SK-N-SH (cell line): Measurements from ENCODE around the gene FARSB. TPM values are rescaled to one million over a fixed set of nuclear protein-coding genes. Genes with fewer than 3 reads are reported as not detected.

Source experiments
- CTCF ChIA-PET: fragments of 300-600, 350-600 bp; formaldehyde crosslinking; extraction: SDS; loops from one replicate; lab custom pipeline; 2021; lab: Yijun Ruan, JAX
- POLR2A ChIA-PET: fragments of 350-600 bp; sonication (Branson Sonifier 250); formaldehyde crosslinking; extraction: SDS; loops from one replicate; lab custom pipeline; 2020; ENCODE audit warnings: antibody characterized with exemption, inconsistent platforms; lab: Yijun Ruan, JAX
- DNase-seq: peaks from one replicate; pipeline ENCODE4 v3.0.0; 2012
- H2AFZ ChIP-seq: fragments of 200-600 bp; sonication (generic); 2 replicates; pipeline ENCODE4 v1.8.1; 2016; ENCODE audit warnings: antibody characterized with exemption, mild to moderate bottlenecking, low read depth
- H3F3A ChIP-seq: fragments of 200-600 bp; sonication (generic); replicated peaks from 2 replicates; pipeline ENCODE3; 2016; ENCODE audit warnings: antibody characterized with exemption, mild to moderate bottlenecking; ENCODE audit not compliant: insufficient read depth
- H3K27ac ChIP-seq, 2 experiments: fragments of 200-500 bp in 1 of 2; fragments of 200-600 bp in 1 of 2; sonication (Bioruptor generic) in 1 of 2; sonication (generic), shearing (Covaris generic) in 1 of 2; 2 replicates each; pipeline versions ENCODE4 v1.5.1 to v1.6.1; 2014 to 2016; ENCODE audit warnings: low read depth in 2 of 2, inconsistent platforms in 1 of 2, low read length in 1 of 2, mild to moderate bottlenecking in 1 of 2, mixed read lengths in 1 of 2
- H3K27me3 ChIP-seq: fragments of 200-600 bp; sonication (generic), shearing (Covaris generic); 2 replicates; pipeline ENCODE4 v1.6.1; 2016; ENCODE audit warnings: mixed run types; ENCODE audit not compliant: insufficient read depth
- H3K36me3 ChIP-seq, 2 experiments: fragments of 200-500 bp in 1 of 2; fragments of 200-600 bp in 1 of 2; sonication (Bioruptor generic) in 1 of 2; sonication (generic) in 1 of 2; replicated peaks in 1 of 2; 2 replicates each; pipeline versions ENCODE3 to v1.5.1; 2014 to 2016; ENCODE audit warnings: low read length in 1 of 2, mild to moderate bottlenecking in 1 of 2; ENCODE audit not compliant: insufficient read depth in 2 of 2, control insufficient read depth in 1 of 2
- H3K4me1 ChIP-seq, 2 experiments: fragments of 200-500 bp in 1 of 2; fragments of 200-600 bp in 1 of 2; sonication (Bioruptor generic) in 1 of 2; sonication (generic), shearing (Covaris generic) in 1 of 2; 2 replicates each; pipeline versions ENCODE4 v1.5.1 to v1.6.1; 2014 to 2016; ENCODE audit warnings: low read depth in 1 of 2, low read length in 1 of 2, mixed run types in 1 of 2; ENCODE audit not compliant: insufficient read depth in 2 of 2, control insufficient read depth in 1 of 2
- H3K4me2 ChIP-seq: fragments of 200-600 bp; sonication (generic), shearing (Covaris generic); 2 replicates; pipeline ENCODE4 v1.6.1; 2017; ENCODE audit warnings: mixed run types
- H3K4me3 ChIP-seq, 2 experiments: fragments of 200-500 bp in 1 of 2; fragments of 200-600 bp in 1 of 2; sonication (Bioruptor generic) in 1 of 2; sonication (generic), shearing (Covaris generic) in 1 of 2; 2 replicates each; pipeline versions ENCODE4 v1.5.1 to v1.8.1; 2014 to 2016; ENCODE audit warnings: low read depth in 2 of 2, inconsistent platforms in 1 of 2, low read length in 1 of 2, mild to moderate bottlenecking in 1 of 2, mixed read lengths in 1 of 2, moderate library complexity in 1 of 2
- H3K79me2 ChIP-seq: fragments of 200-600 bp; sonication (generic); 2 replicates; pipeline ENCODE4 v1.8.1; 2017; ENCODE audit warnings: mild to moderate bottlenecking; ENCODE audit not compliant: insufficient read depth
- H3K9ac ChIP-seq: fragments of 200-600 bp; sonication (generic); 2 replicates; pipeline ENCODE4 v1.6.1; 2017; ENCODE audit warnings: mixed run types
- H3K9me2 ChIP-seq: fragments of 200-600 bp; sonication (generic); 2 replicates; pipeline ENCODE4 v1.6.1; 2017; ENCODE audit warnings: mixed run types
- H3K9me3 ChIP-seq: fragments of 200-600 bp; sonication (generic); 2 replicates; pipeline ENCODE4 v1.6.1; 2017; ENCODE audit warnings: mixed run types, mild to moderate bottlenecking, moderate library complexity
- H4K20me1 ChIP-seq: fragments of 200-600 bp; sonication (generic); 2 replicates; pipeline ENCODE4 v1.6.1; 2017; ENCODE audit warnings: mild to moderate bottlenecking, mixed run types; ENCODE audit not compliant: insufficient read depth
- CHD2 ChIP-seq: fragments of 150-350 bp; IDR thresholded peaks from 2 replicates; pipeline ENCODE4 v1.6.1; 2018; ENCODE audit warnings: low read length; ENCODE audit not compliant: partially characterized antibody
- EP300 ChIP-seq, 2 experiments: IDR thresholded peaks; 2 replicates each; pipeline versions ENCODE4 v1.4.0 to v1.6.1; 2012; ENCODE audit warnings: borderline replicate concordance in 1 of 2, low read depth in 1 of 2, low read length in 1 of 2
- EZH2phosphoT487 ChIP-seq: fragments of 200-600 bp; sonication (generic); IDR thresholded peaks from 2 replicates; pipeline ENCODE4 v1.6.1; 2017; ENCODE audit warnings: low read depth, mixed run types, mild to moderate bottlenecking, antibody characterized with exemption, moderate library complexity, borderline replicate concordance
- FOSL2 ChIP-seq: IDR thresholded peaks from 2 replicates; pipeline ENCODE4 v1.4.0; 2012; ENCODE audit warnings: low read depth, mild to moderate bottlenecking, moderate library complexity, borderline replicate concordance
- FOXJ3 ChIP-seq: sonication (generic); formaldehyde crosslinking; IDR thresholded peaks from 2 replicates; pipeline ENCODE4 v1.5.1; 2020; ENCODE audit warnings: mild to moderate bottlenecking, missing genetic modification reagents
- FOXM1 ChIP-seq: IDR thresholded peaks from 2 replicates; pipeline ENCODE4 v1.4.0; 2012; ENCODE audit warnings: low read depth, mild to moderate bottlenecking
- GATA2 ChIP-seq: sonication (generic); formaldehyde crosslinking; IDR thresholded peaks from 2 replicates; pipeline ENCODE4 v1.5.0; 2020; ENCODE audit warnings: mild to moderate bottlenecking, missing genetic modification reagents
- MEF2A ChIP-seq: IDR thresholded peaks from 2 replicates; pipeline ENCODE4 v1.4.0; 2012; ENCODE audit warnings: low read depth, borderline replicate concordance
- NFIC ChIP-seq: IDR thresholded peaks from 2 replicates; pipeline ENCODE4 v1.4.0; 2012; ENCODE audit warnings: borderline replicate concordance
- POLR2AphosphoS5 ChIP-seq: IDR thresholded peaks from 2 replicates; pipeline ENCODE4 v1.6.1; 2012; ENCODE audit warnings: low read depth, low read length
- RXRA ChIP-seq: IDR thresholded peaks from 2 replicates; pipeline ENCODE4 v1.4.0; 2012; ENCODE audit warnings: low read depth, mild to moderate bottlenecking, borderline replicate concordance
- TCF12 ChIP-seq: IDR thresholded peaks from 2 replicates; pipeline ENCODE4 v1.4.0; 2012
- TEAD4 ChIP-seq: IDR thresholded peaks from 2 replicates; pipeline ENCODE4 v1.4.0; 2012; ENCODE audit warnings: mild to moderate bottlenecking, borderline replicate concordance; ENCODE audit not compliant: insufficient read depth
- YY1 ChIP-seq: IDR thresholded peaks from 2 replicates; pipeline ENCODE4 v1.4.0; 2012; ENCODE audit warnings: low read depth, mild to moderate bottlenecking
- WGBS: methylation state at CpG from one replicate; pipeline ENCODE4 v1.1.6; 2017; ENCODE audit warnings: low lambda C conversion rate; 5-methylcytosine and 5-hydroxymethylcytosine counted together
- polyA plus RNA-seq, 3 experiments: library from polyadenylated mRNA; depleted of rRNA; stranded (reverse); fragments of >200 nt; gene quantifications; 2 replicates each; pipeline ENCODE4 v1.2.3, GENCODE V29; 2012
- TF ChIP-seq, protein P1 (sequence below): IDR thresholded peaks from 2 replicates; pipeline ENCODE4 v1.6.1; 2012; ENCODE audit warnings: mild to moderate bottlenecking, low read depth, low read length, moderate library complexity
- TF ChIP-seq, protein P2 (sequence below): fragments of 150-350 bp; IDR thresholded peaks from 2 replicates; pipeline ENCODE4 v1.6.1; 2016; ENCODE audit warnings: mild to moderate bottlenecking, low read depth, low read length
- TF ChIP-seq, protein P3 (sequence below): fragments of 200-600 bp; sonication (generic); IDR thresholded peaks from 2 replicates; pipeline ENCODE4 v1.6.1; 2017; ENCODE audit warnings: antibody characterized with exemption, mild to moderate bottlenecking, moderate library complexity
- TF ChIP-seq, protein P4 (sequence below): IDR thresholded peaks from 2 replicates; pipeline ENCODE4; 2012

FARSB gene
- polyA plus RNA-seq, 1 of the 3 experiments (the other 2 are of a cell fraction) = 15.4 TPM

DNA sequence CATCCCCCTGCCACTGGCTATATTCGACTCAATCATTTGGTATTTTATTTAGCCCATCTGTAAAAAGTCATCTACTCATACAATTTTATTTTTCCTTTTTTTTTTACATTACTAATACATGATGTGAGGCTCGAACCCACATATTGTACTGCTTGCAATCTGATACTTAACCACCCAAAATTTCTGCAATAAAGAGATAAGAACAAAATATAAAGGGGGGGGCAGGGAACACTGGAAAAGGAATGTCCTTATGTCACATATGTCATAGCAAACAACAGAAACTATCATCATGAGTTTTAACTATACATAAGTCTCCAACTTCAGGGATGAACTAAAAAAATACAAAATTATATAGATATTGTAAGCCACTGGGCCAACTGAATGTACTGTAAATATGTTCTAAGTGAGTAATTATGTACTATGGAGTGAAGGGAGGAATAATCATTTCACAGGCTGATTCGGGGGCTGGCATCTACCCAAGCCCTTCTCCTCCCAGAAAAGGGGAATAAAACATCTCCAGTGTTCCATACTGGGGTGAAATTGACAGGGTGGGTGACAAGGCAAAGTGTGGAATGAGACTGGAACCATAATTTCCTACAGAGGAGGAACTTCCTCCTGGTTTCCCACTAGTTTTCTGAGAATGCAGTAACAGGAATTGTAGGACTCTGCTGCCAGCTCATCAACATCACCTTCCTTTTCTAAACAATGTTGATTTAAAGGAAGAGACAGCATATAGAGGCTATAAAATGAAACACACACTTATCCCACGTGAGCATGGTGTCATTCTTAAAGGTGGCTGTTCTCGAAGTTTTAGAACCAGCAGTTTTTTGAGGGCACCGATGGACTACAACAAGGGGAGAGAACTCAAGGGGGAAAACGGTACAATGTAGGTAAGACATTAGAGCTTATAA is 79.5 kb downstream of the FARSB start:
- WGBS = 92% methylated on average over 7 of the region's 7 CpGs
- Histone ChIP-seq H3F3A (no peaks in the 10 kb centered on the region), H3K27ac (no peak overlapping the region), H3K27me3 (no peaks in the 10 kb centered on the region), H3K79me2 (no peaks in the 10 kb centered on the region; the same call in 1 of the 2 replicates), H3K36me3 (peaks cover 2 to 4% of the 10 kb centered on the region in 2 experiments), H3K9ac (no peak overlapping the region), H2AFZ (no peak overlapping the region), H3K9me3 (no peaks in the 10 kb centered on the region), H3K4me3 (no peak overlapping the region), H3K9me2 (no peaks in the 10 kb centered on the region), H4K20me1 (no peaks in the 10 kb centered on the region), H3K4me2 (no peak overlapping the region), H3K4me1 (peaks cover 3 to 25% of the 10 kb centered on the region in 2 experiments; a peak in 3 of 4 replicates)
- DNase-seq = no peak
- POLR2A ChIA-PET = no interaction called here
- CTCF ChIA-PET = no interaction called here
- TF ChIP-seq MEF2A = no peak
- no peak for TF ChIP-seq EZH2phosphoT487
- no peak for TF ChIP-seq FOXM1
- no peak for TF ChIP-seq CHD2
- no peak for TF ChIP-seq GATA2 (CRISPR knock-in tag)
- TF ChIP-seq TCF12 = no peak
- TF ChIP-seq, protein P1, sequence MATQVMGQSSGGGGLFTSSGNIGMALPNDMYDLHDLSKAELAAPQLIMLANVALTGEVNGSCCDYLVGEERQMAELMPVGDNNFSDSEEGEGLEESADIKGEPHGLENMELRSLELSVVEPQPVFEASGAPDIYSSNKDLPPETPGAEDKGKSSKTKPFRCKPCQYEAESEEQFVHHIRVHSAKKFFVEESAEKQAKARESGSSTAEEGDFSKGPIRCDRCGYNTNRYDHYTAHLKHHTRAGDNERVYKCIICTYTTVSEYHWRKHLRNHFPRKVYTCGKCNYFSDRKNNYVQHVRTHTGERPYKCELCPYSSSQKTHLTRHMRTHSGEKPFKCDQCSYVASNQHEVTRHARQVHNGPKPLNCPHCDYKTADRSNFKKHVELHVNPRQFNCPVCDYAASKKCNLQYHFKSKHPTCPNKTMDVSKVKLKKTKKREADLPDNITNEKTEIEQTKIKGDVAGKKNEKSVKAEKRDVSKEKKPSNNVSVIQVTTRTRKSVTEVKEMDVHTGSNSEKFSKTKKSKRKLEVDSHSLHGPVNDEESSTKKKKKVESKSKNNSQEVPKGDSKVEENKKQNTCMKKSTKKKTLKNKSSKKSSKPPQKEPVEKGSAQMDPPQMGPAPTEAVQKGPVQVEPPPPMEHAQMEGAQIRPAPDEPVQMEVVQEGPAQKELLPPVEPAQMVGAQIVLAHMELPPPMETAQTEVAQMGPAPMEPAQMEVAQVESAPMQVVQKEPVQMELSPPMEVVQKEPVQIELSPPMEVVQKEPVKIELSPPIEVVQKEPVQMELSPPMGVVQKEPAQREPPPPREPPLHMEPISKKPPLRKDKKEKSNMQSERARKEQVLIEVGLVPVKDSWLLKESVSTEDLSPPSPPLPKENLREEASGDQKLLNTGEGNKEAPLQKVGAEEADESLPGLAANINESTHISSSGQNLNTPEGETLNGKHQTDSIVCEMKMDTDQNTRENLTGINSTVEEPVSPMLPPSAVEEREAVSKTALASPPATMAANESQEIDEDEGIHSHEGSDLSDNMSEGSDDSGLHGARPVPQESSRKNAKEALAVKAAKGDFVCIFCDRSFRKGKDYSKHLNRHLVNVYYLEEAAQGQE = no peak
- no peak for TF ChIP-seq FOXJ3 (CRISPR knock-in tag)
- no peak for TF ChIP-seq FOSL2
- TF ChIP-seq RXRA = no peak
- TF ChIP-seq EP300 (IDR thresholded peaks at IDR 0.05; ENCODE audit: borderline replicate concordance in 1 of 2, low read depth in 1 of 2, low read length in 1 of 2) = no peak

DNA sequence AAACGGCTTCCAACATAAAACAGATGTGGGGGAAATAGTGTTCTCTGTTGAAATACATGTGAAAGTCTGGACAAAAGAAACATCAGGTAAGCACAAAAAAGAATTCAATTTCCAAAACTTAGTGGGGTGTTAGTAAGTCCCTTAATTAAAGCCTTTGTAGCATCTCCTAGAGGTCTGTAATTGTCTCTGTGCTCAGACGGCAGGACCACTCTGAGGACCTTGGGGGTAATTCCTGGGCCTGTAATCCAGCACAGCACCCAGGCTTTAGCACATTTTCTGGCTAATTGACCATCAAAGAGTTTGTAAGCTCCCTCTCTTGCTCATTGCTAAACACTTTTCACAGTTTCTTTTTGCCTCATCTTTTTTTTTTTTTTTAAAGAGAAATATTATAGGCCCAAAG is 80.3 kb downstream of the FARSB start:
- Histone ChIP-seq H3K27ac (no peak overlapping the region), H4K20me1 (no peaks in the 10 kb centered on the region), H3K4me1 (peaks cover 3 to 25% of the 10 kb centered on the region in 2 experiments; a peak in 3 of 4 replicates), H3K27me3 (no peaks in the 10 kb centered on the region), H3K9ac (no peak overlapping the region), H3K36me3 (peaks cover 8 to 11% of the 10 kb centered on the region in 2 experiments), H3K9me3 (no peaks in the 10 kb centered on the region), H3K79me2 (no peaks in the 10 kb centered on the region; the same call in 1 of the 2 replicates), H2AFZ (no peak overlapping the region), H3K4me3 (no peak overlapping the region), H3K9me2 (no peaks in the 10 kb centered on the region), H3K4me2 (no peak overlapping the region), H3F3A (peaks cover 4% of the 10 kb centered on the region)
- WGBS = 91% methylated on average over 2 of the region's 2 CpGs
- no peak for DNase-seq
- POLR2A ChIA-PET = no interaction called here
- CTCF ChIA-PET = interaction anchor here (2.0 kb wide), 1 partner anchor 13 kb away, joined by 10 read pairs; no protein-coding TSS in a partner anchor
- TF ChIP-seq EP300 (IDR thresholded peaks at IDR 0.05; ENCODE audit: borderline replicate concordance in 1 of 2, low read depth in 1 of 2, low read length in 1 of 2) (no peak), CHD2 (no peak), RXRA (no peak), FOSL2 (no peak), MEF2A (no peak), NFIC (no peak), YY1 (no peak), TEAD4 (no peak), POLR2AphosphoS5 (no peak)
- TF ChIP-seq, protein P2, sequence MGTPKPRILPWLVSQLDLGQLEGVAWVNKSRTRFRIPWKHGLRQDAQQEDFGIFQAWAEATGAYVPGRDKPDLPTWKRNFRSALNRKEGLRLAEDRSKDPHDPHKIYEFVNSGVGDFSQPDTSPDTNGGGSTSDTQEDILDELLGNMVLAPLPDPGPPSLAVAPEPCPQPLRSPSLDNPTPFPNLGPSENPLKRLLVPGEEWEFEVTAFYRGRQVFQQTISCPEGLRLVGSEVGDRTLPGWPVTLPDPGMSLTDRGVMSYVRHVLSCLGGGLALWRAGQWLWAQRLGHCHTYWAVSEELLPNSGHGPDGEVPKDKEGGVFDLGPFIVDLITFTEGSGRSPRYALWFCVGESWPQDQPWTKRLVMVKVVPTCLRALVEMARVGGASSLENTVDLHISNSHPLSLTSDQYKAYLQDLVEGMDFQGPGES = no peak
- TF ChIP-seq, protein P3, sequence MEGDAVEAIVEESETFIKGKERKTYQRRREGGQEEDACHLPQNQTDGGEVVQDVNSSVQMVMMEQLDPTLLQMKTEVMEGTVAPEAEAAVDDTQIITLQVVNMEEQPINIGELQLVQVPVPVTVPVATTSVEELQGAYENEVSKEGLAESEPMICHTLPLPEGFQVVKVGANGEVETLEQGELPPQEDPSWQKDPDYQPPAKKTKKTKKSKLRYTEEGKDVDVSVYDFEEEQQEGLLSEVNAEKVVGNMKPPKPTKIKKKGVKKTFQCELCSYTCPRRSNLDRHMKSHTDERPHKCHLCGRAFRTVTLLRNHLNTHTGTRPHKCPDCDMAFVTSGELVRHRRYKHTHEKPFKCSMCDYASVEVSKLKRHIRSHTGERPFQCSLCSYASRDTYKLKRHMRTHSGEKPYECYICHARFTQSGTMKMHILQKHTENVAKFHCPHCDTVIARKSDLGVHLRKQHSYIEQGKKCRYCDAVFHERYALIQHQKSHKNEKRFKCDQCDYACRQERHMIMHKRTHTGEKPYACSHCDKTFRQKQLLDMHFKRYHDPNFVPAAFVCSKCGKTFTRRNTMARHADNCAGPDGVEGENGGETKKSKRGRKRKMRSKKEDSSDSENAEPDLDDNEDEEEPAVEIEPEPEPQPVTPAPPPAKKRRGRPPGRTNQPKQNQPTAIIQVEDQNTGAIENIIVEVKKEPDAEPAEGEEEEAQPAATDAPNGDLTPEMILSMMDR = no peak
- TF ChIP-seq, protein P4, sequence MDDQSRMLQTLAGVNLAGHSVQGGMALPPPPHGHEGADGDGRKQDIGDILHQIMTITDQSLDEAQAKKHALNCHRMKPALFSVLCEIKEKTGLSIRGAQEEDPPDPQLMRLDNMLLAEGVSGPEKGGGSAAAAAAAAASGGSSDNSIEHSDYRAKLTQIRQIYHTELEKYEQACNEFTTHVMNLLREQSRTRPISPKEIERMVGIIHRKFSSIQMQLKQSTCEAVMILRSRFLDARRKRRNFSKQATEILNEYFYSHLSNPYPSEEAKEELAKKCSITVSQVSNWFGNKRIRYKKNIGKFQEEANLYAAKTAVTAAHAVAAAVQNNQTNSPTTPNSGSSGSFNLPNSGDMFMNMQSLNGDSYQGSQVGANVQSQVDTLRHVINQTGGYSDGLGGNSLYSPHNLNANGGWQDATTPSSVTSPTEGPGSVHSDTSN = no peak
